K562 (cell line): ENCODE results near the gene GRM2. TPM values are rescaled to one million over a fixed set of nuclear protein-coding genes. Genes with fewer than 3 reads are reported as not detected.
"Not testable (repeated sequence)": the region's sequence is repeated elsewhere in the genome, so short reads cannot be mapped to it uniquely, and the experiment has no call there.

Experiments used
- ATAC-seq: fragments of 200-7000 bp; cut with Tn5 transposase; 3 replicates; pipeline ENCODE4 v1.9.1; 2020; ENCODE audit warnings: moderate library complexity
- BruUV-seq: library from RNA; stranded (reverse); fragments of 400-500 nt; replicated peaks from 2 replicates; lab custom pipeline; 2021; lab: Mats Ljungman, UMichigan
- CTCF ChIA-PET: fragments of 300-600 bp; formaldehyde crosslinking; extraction: SDS; loops from one replicate; lab custom pipeline; 2021; ENCODE audit warnings: low intra/inter-chr PET ratio; lab: Yijun Ruan, JAX
- POLR2A ChIA-PET: fragments of 300-600, 350-650 bp; sonication (Branson Sonifier 250); formaldehyde crosslinking; extraction: SDS; loops from one replicate; lab custom pipeline; 2021; ENCODE audit warnings: antibody characterized with exemption, inconsistent platforms; lab: Yijun Ruan, JAX
- DNase-seq, 4 experiments: peaks; one replicate each; pipeline versions ENCODE4 v3.0.0 to v3.0.0-alpha.2; 2011 to 2018; ENCODE audit warnings: low spot score in 3 of 4, mixed read lengths in 3 of 4; ENCODE audit errors: extremely low read depth in 1 of 4
- FAIRE-seq: peaks from 2 replicates; lab custom pipeline; 2011; peaks lifted over from hg19 to GRCh38; lab: Jason Lieb, UNC
- H2AFZ ChIP-seq: 2 replicates; pipeline ENCODE4 v1.6.0; 2011; ENCODE audit warnings: low read depth, low read length, control low read depth, inconsistent platforms
- H3K27ac ChIP-seq: fragments of 200-600 bp; 3 replicates; pipeline ENCODE4 v1.8.0; 2011; ENCODE audit warnings: low read depth, mild to moderate bottlenecking, control low read depth, inconsistent platforms, low read length, moderate library complexity, mixed read lengths; ENCODE audit errors: extremely low read depth
- H3K27me3 ChIP-seq, 2 experiments: fragments of 300-600 bp in 1 of 2; 2 replicates in 1 of 2; 3 replicates in 1 of 2; pipeline versions ENCODE4 v1.6.0 to v1.8.0; 2011; ENCODE audit warnings: inconsistent platforms in 2 of 2, low read length in 2 of 2, mild to moderate bottlenecking in 1 of 2, mixed read lengths in 1 of 2, moderate library complexity in 1 of 2; ENCODE audit not compliant: control insufficient read depth in 2 of 2, insufficient read depth in 2 of 2
- H3K36me3 ChIP-seq: fragments of 300-600 bp; 3 replicates; pipeline ENCODE4 v1.8.0; 2011; ENCODE audit warnings: mild to moderate bottlenecking, low read length, inconsistent platforms; ENCODE audit not compliant: control insufficient read depth, insufficient read depth
- H3K4me1 ChIP-seq, 2 experiments: fragments of 200-600 bp in 1 of 2; replicated peaks in 1 of 2; 2 replicates in 1 of 2; 3 replicates in 1 of 2; pipeline versions ENCODE4 v1.5.1 to v1.8.0; 2011; ENCODE audit warnings: inconsistent platforms in 2 of 2, low read length in 2 of 2, mild to moderate bottlenecking in 1 of 2, mixed read lengths in 1 of 2, moderate library complexity in 1 of 2; ENCODE audit not compliant: control insufficient read depth in 2 of 2, insufficient read depth in 2 of 2
- H3K4me2 ChIP-seq: 2 replicates; pipeline ENCODE4 v1.6.1; 2011; ENCODE audit warnings: low read length, control low read depth, inconsistent platforms, mixed read lengths; ENCODE audit not compliant: insufficient read depth
- H3K4me3 ChIP-seq: fragments of 200-600 bp; sonication (generic), shearing (Covaris generic); 2 replicates; pipeline ENCODE4 v1.5.1; 2016; ENCODE audit warnings: control low read depth, inconsistent platforms
- H3K79me2 ChIP-seq: fragments of 200-600 bp; 3 replicates; pipeline ENCODE4 v1.8.0; 2011; ENCODE audit warnings: low read length, inconsistent platforms; ENCODE audit not compliant: control insufficient read depth, insufficient read depth
- H3K9ac ChIP-seq, 2 experiments: 2 replicates each; pipeline versions ENCODE4 v1.6.0 to v1.6.1; 2011; ENCODE audit warnings: low read depth in 2 of 2, low read length in 2 of 2, control low read depth in 1 of 2, inconsistent platforms in 1 of 2, mild to moderate bottlenecking in 1 of 2, mixed read lengths in 1 of 2; ENCODE audit not compliant: insufficient read depth in 1 of 2
- H3K9me1 ChIP-seq: one replicate; pipeline ENCODE4 v1.6.0; 2011; ENCODE audit warnings: inconsistent platforms, mild to moderate bottlenecking, low read length, moderate library complexity; ENCODE audit not compliant: control insufficient read depth, insufficient read depth
- H3K9me3 ChIP-seq: replicated peaks from 2 replicates; pipeline ENCODE4 v1.5.1; 2011; ENCODE audit warnings: low read depth, low read length, inconsistent platforms; ENCODE audit not compliant: control insufficient read depth, insufficient read depth
- H4K20me1 ChIP-seq: replicated peaks from 2 replicates; pipeline ENCODE4 v1.6.1; 2011; ENCODE audit warnings: low read length, inconsistent platforms, mixed read lengths; ENCODE audit not compliant: control insufficient read depth, insufficient read depth
- EZH2 ChIP-seq: IDR thresholded peaks from 2 replicates; pipeline ENCODE4 v1.6.1; 2012; ENCODE audit warnings: low read depth, mild to moderate bottlenecking, inconsistent platforms, low read length, borderline replicate concordance
- ILK ChIP-seq: fragments of 450-650 bp; IDR thresholded peaks from 2 replicates; pipeline ENCODE4 v1.6.1; 2016; ENCODE audit warnings: missing genetic modification characterization, low read depth, mild to moderate bottlenecking, missing compliant biosample characterization, moderate library complexity, borderline replicate concordance
- SP2 ChIP-seq: IDR thresholded peaks from 2 replicates; pipeline ENCODE4 v1.6.1; 2011; ENCODE audit warnings: mild to moderate bottlenecking, low read depth, low read length, moderate library complexity; ENCODE audit not compliant: poor library complexity, severe bottlenecking; ENCODE audit errors: extremely low read depth
- WGBS: fragments of 100-300 bp; shearing (Covaris generic); methylation state at CpG from one replicate; pipeline ENCODE4 v1.1.6; 2016; ENCODE audit warnings: low coverage, mixed read lengths; ENCODE audit not compliant: insufficient coverage; ENCODE audit errors: missing lambda C conversion rate; 5-methylcytosine and 5-hydroxymethylcytosine counted together
- in situ Hi-C: fragments of 300-500 bp; cut with MboI; formaldehyde crosslinking; loops from 4 replicates; pipeline ENCODE4 v1.15.0; 2018; ENCODE audit warnings: inconsistent platforms, mixed read lengths
- intact Hi-C: fragments of 100-400 bp; cut with micrococcal nuclease; formaldehyde crosslinking; loops from 2 replicates; pipeline ENCODE4 v1.14.2; 2022
- polyA plus RNA-seq, 8 experiments: library from polyadenylated mRNA; depleted of rRNA in 4 of 8; stranded (reverse) in 5 of 8; unstranded in 3 of 8; fragments of >200 nt; fragmentation: Nextera tagmentation in 2 of 8; fragmentation: Illumina TruSeq in 1 of 8; extraction: Ambion mirVana in 2 of 8; extraction: Trizol in 1 of 8; gene quantifications; 2 replicates each; pipeline versions ENCODE4 v1.2.1 to v1.2.3, GENCODE V29; 2011 to 2014; ENCODE audit warnings: inconsistent platforms in 1 of 8, missing spikeins in 1 of 8
- total RNA-seq, 7 experiments: library from RNA; depleted of rRNA in 6 of 7; stranded (reverse); fragments of >200 nt in 6 of 7; fragmentation: Illumina TruSeq in 2 of 7; extraction: Trizol in 2 of 7; gene quantifications; 2 replicates each; pipeline versions ENCODE4 v1.2.1 to v1.2.3, GENCODE V29; 2011 to 2021; ENCODE audit warnings: low replicate concordance in 1 of 7

GRM2 gene
- total and polyA plus RNA-seq, 9 of the 15 experiments (the other 6 are each of a cell fraction or from before 2014, with no cell fraction given), result not detected

DNA sequence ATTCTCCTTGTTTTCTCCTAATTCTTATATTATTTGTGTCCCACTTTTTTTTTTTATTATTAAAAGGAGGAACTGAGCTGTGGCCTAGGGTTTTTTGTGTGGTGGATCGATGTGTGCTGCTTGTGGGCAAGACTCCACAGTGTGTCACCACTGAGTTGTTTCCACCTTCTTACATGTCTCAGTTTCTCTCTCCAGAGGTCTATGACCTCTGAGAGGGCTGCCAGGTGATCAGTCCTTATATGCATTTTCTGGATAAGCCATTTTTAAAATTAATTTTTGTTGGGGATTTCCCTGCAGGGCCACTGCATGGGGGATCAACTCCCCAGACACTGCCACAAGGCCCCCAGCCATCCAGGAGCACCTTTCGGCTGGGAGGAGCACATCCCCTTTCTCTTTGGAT lies 44.4 kb downstream of the GRM2 start:
- H3K79me2 ChIP-seq, result no peaks in the 10 kb centered on the region
- ATAC-seq (no peak), DNase-seq (no peak), FAIRE-seq (no peak)
- ChIA-PET CTCF (no interaction called here), POLR2A (no interaction called here)
- no peaks in the 10 kb centered on the region for H3K9me1 ChIP-seq
- TF ChIP-seq EZH2 (no peak), ILK (tag) (no peak), SP2 (no peak)
- no peaks in the 10 kb centered on the region for H3K4me1 ChIP-seq
- H3K9me3 ChIP-seq, result no peaks in the 10 kb centered on the region
- WGBS, result 8% methylated on average over 2 of the region's 2 CpGs
- no peaks in the 10 kb centered on the region for H3K27me3 ChIP-seq
- H3K36me3 ChIP-seq, result no peaks in the 10 kb centered on the region
- no peak overlapping the region for H3K27ac ChIP-seq
- H2AFZ ChIP-seq, result no peak overlapping the region
- H3K4me2 ChIP-seq, result no peak overlapping the region
- intact Hi-C loops, result no loop called here
- H3K4me3 ChIP-seq, result no peak overlapping the region
- in situ Hi-C loops, result no loop called here
- no TSS peak for BruUV-seq
- H4K20me1 ChIP-seq, result no peaks in the 10 kb centered on the region
- no peak overlapping the region for H3K9ac ChIP-seq

DNA sequence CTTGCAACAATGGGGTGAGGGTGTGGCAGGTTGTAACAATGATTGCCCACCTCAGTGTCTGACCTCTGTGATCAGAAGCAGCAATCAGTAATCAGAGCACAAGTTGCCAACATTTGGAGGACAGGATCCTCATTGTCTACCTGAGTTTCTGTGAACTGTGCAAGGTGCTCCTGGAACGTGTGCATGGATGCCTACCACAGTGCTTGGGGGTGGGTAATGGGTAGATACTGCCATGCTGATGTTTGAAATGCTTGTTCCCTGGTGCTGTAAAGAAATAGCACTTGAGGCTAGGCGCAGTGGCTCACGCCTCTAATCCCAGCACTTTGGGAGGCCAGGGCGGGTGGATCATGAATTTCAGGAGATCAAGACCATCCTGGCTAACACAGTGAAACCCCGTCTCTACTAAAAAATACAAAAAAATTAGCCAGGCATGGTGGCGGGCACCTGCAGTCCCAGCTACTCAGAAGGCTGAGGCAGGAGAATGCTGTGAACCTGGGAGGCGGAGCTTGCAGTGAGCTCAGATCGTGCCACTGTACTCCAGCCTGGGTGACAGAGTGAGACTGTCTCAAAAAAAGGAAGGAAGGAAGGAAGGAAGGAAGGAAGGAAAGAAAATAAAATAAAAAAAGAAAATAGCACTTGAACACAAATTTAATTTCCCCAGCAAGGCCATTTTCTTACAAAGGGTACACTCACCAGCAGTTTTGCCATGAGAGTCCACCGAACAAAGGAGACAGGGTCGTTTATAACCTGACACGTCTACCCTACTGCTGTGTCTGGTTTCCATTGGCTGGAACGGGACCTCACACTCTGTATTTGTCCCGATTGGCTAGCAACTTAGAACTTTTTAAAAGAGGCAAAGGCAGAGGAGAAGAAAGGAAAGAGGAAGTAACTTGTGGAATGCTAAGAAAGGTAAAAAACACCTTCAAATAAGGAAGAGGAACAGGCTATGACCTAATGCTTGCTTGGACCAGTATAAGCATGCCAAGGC lies 47.2 kb downstream of the GRM2 start:
- H2AFZ ChIP-seq, H3K27ac ChIP-seq, in situ Hi-C loops, H3K27me3 ChIP-seq, H3K36me3 ChIP-seq, H3K4me2 ChIP-seq, intact Hi-C loops, CTCF ChIA-PET, H3K9me3 ChIP-seq, FAIRE-seq, H3K9me1 ChIP-seq, DNase-seq, BruUV-seq, H4K20me1 ChIP-seq, POLR2A ChIA-PET, H3K79me2 ChIP-seq, H3K4me1 ChIP-seq, H3K4me3 ChIP-seq, H3K9ac ChIP-seq, ATAC-seq: not testable (repeated sequence)
- 3% methylated on average over 11 of the region's 13 CpGs for WGBS
